GM18520 (cell line): ENCODE data around the gene TNFRSF25.
"Not testable (repeated sequence)": the region's sequence is repeated elsewhere in the genome, so short reads cannot be mapped to it uniquely, and the experiment has no call there.

Experiments
- ATAC-seq: cut with Tn5 transposase; IDR thresholded peaks from one replicate; pipeline ENCODE4 v1.9.1; 2021; ENCODE audit not compliant: unreplicated experiment

Gene TNFRSF25

DNA sequence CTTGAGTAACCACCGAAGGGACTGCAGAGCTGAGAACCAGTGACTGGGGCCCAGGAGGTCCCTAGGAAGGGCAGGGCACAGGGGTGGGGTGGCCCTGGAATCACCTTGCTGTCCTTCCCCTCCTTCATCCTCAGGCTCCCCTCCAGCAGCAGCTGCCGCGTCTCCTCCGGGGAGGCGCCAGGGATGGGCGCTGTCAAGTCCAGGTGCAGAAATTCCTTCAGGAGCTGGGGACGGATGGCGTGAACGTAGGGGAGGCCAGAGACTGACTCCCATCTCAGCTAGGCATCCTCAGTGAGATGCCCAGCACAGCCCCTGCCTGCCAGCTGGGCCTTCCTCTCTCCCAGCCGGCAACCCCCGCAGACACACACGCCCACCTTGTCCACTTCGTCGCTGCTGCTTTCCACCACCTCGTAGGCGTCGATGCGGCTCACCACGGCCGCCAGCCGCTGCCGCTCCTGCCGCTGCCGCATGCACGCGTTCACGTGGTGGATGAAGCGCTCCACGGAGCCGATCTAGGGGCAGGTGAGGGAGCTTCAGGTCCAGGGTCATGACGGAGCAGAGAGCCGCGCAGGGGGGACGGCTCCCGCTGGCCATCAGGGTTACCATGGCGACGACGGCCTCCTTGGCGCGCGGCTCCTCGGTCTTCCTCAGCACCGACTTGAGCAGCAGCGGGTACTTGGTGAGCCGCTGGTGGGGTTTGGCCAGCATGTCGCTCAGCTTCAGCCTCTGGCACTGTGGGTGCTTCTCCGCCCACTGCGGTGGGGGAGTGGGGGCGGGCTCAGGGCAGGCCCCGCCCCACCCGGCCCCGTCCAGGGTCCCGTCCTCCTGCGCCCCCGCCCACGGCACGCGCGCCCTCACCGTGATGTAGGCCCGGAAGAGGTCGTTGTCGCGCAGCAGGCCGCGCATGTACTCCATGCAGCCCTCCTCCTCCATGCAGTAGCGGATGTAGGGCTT, 4.4 kb upstream of the TNFRSF25 start:
- ATAC-seq: no peak

DNA sequence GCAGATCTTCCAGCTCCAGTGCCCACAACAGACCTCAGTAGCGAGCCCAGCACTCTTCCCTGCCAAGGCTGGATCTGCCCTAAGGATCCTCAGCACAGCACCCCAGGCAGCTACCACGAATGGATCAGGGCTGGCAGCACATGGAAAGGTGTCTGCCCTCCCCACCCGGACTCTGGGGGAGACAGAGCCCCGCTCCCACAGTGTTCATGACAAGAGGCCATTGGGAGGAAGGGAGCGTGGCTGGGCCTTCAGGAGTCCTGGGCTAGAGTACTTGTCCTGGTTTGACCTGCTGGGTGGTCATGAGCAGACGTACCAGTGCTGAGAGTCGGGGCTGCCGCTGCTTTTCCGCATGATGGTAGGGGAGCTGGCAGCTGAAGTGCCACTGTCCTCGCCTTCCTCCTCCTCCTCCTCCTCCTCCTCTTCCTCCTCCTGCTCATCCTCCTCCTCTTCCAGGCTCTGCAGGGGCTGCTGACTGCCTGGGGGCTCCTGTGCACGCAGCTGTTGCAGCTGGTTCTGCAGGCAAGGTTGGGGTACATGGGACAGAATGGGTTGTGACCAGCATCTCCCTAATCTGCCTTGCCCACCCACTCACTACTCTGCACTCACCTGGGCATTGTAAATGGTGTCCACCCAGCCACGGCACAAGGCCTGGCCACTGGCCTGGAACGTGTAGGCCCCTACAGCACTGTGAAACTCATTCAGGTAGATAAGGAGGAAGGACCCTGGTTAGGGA, 2.9 kb upstream of the TNFRSF25 start:
- ATAC-seq: no peak

DNA sequence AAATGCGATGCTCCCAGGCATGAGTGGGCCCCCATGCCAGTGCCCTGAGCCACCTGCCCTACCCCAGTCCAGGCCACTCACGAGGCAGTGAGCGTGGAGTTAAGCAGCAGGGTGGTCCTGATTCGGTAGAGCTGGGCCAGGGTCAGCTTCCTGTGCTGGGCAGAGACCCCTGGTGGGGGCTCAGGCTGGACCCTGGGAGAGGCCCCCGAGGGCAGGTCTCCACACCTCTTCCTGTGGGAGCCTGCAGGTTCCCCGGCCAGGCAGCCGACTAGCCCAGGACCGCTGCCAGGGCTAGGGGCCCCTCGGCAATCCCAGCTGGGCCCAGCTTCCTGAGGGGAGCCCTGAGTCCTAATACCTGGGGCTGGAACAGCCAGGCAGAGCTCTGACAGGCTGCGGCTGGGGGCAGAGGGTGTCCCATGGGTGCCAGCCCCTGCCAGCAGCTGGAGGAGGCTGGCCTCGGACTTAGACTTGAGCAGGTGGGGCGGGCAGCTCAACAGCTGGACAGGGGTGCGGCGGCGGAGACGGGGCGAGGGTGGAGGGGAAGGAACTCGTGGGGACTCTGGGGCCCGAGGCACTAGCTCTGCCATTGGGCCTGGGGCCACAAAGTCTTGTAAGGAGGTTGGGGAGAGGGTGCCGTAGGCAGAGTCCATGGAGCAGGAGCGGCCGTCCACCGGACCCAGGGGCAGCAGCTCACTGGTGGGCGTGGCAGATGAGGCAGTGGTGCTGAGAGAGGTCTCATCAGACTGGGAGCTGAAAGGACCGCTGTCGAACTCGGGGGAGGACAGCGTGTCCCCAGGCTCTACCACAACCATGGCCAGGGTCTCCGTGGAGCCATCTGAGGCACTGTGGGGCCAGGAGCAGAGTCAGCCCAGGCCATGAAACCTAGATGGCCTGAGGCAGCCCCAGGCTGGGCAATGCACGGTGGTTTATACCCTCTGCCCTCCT, 2.0 kb upstream of the TNFRSF25 start:
- ATAC-seq: no peak

DNA sequence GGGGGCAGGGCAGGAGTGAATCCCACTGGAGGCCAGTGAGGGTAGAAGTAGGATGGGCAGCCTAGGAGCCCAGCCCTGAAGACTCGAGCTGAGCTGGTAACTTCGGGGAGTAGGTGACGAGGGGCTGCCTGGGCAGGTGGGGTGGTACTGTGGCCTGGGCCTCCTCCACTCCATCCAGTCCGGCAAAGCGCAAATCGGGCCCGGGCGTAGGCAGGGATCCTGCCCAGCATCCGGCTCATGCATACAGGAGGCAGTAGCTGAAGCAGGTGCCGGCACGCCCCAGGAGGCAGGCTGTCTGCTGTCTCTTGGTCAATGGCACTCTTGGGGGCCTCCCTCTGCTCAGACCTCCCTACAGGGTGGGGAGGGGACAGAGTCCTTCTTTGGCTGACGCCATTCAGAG, 1.3 kb upstream of the TNFRSF25 start:
- ATAC-seq: no peak

DNA sequence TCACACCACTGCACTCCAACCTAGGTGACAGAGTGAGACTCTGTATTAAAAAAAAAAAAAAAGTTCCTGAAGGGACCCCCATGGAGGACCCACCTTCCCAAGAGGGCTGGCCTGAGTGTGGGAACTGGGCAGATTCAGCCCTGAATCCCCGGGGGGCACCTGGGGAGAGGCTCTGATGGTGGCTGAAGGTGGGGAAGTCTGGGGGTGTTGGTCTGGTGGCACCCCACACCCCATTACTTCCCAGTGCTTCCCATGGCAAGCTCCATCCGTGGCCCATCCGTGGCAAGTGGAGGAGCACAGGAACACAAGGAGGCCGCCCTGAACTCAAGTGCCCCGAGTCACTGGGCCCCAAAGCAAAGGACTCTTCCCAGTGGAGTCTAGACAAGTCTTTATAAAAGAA, 778 bp upstream of the TNFRSF25 start:
- no peak for ATAC-seq

DNA sequence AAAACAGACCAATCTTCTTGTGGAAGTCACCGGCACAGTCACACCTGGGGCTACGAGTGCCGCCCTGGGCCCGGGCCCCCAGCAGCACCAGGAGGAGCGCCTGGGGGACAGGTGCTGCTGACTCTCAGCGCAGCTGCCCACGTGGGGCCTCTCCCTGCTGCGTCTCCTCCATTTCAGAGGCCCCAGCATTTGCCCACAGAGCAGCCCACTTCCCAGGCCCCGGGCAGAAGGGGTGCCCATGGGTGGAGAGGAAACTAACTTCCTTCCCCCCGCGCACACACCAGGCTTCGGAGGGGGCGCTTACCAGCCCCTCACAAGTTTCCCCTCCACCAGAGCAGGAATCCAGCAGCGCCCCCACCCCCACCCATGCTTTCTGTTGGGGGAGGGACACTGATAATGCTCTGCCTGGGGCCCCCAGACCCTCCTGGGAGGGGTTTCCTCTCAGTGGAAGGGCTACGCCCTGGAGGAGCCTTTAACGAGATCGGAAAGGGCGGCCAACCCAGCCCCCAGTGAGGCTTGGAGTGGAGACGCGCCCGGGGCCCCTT, 440 bp downstream of the TNFRSF25 start:
- ATAC-seq: no peak

DNA sequence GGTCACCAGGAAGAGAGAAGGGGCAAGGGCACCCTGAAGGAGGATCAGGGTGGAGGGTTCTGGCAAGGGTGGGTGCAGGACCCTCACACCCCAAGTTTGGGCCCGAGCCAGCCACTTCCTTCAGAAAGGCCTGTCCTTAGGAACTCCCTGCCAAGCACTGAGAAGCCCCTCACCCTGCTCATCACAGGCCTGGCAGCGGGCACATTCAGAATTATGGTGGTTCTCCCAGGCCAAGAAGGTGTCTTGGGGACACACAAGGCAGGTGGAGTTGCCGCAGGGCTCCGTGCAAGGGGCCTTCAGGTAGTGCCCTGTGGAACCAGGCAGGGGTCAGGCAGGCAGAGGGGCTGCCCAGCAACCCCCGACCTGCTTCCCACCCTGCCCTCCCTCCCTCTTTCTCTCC, 1.1 kb downstream of the TNFRSF25 start:
- ATAC-seq: no peak

DNA sequence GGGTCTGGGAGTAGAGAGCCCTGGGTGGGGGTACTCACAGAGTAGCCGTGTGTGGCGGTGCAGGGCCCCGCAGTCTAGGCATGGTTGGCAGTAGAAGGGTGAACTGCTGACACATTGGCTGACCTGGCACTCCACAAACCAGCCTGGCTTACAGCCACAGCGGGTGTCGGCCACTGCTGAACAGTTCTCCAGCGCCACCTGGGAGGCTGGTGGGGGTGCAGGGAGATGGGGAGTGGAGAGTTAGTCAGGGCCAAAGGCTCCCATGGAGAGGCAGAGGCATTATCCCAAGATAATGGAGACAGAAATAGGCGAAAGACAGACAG, 1.5 kb downstream of the TNFRSF25 start:
- ATAC-seq: no peak

DNA sequence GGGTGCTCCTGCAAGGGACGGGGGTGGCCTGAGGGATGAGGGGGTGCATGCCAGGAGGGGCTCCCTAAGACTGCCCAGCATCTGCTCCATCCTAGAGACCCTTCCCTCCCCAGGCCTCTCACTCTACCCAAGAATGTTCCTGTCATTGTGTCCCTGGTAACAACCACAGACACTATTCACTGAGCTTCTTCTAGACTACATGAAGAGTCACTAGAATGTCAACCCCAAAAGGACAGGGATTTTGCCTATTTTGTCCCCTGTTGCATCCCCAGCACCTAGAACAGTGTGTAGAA, 2.9 kb downstream of the TNFRSF25 start:
- no peak for ATAC-seq

DNA sequence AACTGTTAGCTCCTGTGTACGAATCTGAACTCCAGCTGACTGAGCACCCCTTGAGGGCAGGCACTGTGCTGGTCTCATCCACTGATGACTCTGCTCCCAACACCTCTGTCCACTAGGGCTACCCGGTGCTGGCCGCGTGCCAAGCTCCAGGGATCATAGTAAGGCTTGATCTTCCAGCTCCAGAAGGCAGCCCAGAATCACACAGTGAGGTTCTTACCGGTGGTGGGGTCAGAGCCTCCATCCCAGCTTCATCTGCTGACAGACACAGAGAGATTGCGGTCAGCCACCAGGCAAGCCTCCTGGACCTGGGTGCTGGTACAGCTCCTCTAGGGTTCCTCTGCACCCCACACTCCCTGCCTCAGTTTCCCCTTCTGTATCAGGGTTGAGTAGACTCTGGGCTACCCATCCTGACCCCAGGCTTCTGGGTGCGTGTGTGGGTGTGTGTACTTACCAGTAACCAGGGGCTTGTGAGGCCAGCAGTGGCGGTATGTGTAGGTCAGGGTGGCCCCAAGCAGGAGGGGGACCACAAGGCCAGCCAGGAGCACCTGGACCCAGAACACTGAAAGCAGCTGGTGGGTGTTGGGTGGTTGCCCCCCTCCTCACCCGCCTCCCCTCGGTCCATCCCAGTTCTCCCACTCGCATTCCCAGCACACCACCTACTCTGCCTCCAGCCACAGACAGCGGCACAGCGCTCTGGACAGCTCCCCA, 3.4 kb downstream of the TNFRSF25 start:
- no peak for ATAC-seq

DNA sequence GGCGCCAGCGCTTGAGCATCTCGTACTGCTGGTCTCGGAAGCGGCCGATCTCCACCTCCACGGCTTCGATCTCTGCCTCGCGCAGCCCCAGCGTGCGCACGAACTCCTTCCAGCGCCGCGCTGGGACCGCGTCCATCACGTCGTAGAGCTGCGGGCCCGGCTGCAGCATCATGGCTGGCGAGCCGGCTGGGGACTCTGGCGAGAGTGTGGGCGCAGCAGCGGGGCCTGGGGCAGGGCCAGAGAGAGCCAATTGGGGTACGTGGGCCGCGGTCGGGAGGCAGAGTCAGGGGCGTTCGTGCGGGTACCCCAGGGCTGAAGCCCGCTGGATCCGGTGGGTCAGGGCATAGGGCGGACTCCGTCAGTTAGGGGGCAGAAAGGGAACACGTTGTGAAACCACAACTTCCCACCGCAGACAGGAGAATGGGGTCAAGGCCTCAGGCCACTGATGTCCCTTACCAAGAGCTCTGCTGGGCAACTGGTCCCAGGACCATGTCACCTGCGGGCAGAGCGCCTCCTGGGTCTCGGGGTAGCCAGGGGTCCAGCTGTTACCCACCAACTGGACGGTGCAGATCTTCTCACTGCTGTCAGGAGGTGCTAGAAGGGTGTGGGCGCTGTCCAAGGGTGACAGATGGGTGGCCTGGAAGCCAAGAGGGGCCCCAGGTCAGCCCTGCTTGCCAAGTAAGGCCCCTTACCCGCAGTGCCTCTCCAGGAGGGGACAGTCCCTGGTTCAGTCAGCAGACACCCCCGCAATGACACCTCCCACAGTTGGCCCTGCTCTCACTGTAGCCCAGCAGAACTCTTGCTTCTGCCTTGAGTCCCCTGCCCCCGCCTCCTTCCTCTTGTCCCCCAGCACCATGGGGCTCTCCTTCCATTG, 4.2 kb downstream of the TNFRSF25 start:
- no peak for ATAC-seq

DNA sequence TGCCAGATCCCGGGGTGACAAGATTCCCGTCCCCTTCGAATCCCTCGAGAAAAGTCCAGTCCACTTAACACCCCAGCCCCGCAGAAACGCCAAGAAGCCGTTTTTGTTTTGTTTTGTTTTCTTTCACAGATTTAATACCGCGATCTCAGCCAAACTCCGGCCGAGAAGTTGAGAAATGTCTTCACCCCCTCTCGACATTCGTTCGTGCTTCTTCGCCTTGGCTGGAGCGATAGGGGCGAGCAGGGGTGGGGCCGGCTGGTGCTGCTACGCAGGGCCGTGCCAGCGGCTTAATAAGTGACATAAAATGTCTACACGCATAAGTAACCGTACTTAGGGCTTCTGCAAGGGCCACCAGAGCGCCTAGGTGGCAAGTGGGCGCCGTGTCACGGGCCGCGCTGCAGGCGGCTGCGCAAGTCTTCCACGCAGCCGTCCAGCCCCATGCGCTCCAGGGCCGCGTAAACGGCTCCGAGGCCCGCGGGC, 4.9 kb downstream of the TNFRSF25 start:
- no peak for ATAC-seq

DNA sequence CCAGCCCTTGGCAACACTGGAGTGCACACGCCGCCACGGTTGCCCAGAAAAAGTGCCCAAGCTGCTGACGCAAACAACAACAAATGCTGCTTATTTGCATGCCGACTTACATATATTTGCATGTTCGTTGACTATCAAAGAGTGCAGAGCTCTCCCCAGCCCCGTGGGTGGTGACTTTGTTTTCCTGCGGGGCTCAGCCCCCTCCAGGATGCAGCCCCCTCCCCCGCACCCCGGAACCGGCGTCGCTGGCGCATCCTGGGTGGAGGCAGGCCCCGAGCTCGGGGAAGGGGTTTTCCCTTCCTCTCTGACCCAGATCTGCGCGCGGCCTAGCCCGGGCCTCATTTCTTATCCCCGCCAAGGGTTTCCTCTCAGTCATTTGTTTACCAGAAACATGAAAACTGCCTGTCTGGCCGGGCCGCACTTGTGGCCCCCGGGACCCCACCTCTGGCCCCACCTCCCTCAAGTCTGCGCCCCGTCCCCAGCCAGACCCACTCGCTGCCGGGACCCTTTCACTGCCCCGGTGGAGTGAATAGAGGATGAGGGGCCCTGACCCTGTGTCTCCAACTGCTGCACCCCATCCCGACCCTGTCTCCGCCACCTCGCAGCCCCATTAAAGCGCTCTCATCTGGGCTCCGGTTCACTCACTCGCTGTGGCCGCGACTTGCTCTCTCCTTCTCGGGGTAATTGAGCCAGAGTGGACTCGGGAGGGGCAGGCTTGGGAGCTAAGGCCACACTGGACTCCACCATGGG, 5.5 kb downstream of the TNFRSF25 start:
- no peak for ATAC-seq

DNA sequence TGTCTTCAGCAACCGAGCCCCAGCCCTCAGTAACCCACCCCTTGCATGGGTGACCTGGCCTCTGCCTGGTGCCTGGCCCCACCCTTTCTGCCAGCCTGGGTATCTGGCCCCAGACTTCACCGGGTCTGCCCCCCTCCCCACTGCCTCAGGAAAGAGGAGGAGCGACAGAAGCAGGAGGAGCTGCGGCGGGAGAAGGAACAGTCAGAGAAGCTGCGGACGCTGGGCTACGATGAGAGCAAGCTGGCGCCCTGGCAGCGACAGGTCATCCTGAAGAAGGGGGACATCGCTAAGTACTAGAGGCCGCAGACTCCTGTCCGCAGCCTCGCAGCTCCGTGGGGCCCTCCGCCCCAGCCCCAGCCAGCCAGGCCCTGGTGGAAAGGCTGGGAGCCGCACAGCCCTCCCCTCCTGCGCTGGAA, 6.1 kb downstream of the TNFRSF25 start:
- no peak for ATAC-seq

DNA sequence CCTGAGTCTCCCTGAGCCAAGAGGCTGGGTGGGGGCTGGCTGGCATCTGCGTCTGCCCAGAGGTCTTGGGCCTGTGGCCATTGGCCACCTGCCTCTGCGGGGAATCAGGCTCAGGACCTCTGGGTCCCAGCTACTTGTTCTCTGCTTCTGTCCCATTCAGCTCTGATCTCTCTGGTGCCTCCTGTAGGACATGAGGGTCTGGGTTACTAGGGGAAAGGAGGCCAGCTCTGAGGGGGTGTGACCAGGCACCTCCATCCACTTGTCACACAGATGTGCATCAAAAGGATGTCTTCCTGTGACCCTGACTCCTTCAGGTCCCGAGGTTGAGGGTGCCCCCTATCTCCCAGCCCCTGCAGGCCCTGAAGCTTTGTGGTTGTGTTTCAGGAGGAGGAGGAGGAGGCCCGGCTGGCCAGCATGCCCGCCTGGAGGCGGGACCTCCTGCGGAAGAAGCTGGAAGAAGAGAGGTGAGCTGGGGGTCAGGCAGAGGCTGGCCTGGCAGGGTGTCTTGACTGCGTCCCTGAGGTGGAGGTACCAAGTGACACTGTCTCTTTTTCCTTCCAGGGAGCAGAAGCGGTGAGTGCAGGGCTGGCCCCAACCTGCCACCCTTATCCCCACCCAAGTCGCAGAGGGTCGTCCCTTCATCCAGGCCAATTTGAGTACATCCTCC, 9.0 kb downstream of the TNFRSF25 start:
- ATAC-seq: no peak

DNA sequence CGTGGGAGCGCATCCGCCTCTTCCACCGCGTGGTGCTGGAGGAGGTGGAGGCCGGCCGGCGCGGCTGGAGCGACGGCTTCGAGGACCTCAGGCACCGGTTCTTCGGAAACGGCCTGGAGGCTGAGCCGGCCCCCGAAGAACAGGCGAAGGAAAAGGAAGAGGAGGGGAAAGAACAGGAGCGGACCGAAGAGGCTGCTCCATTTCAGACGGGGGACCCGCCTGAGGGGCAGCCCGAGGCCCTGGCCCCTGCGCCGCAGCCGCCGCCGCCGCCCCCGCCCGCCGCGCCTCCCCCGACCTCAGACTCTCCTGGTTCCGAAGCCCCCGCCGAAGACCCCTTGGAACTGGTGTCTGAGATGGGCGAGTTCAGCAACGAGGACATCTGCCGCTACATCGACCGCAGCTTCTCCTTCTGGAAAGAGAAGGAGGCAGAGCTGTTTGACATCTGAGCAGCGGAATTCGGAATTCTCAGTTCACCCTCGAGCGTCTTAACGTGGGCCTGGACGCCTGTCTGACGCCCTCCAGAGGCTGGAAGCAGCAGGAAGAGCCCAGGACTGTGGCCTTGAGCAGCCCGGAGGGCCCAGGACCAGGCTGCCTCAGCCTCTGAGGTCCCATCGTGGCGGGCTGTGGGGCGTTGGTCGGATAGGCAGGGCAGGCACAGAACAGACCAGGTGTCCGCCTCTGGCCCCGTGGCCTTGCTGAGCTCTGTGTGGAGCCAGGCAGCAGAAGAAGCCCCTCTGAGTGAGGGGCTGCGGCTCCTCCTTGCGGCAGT, 10.0 kb downstream of the TNFRSF25 start:
- not testable (repeated sequence) for ATAC-seq
